Left lung (tissue), 10 donors: ENCODE results near the gene CACNA1D. TPM values are rescaled to one million over a fixed set of nuclear protein-coding genes. Genes with fewer than 3 reads are reported as not detected.
A peak's percentile ranks its signal among the peaks of the same experiment; 100 is the strongest.

Source experiments
- ATAC-seq: fragments of 200-7000 bp; cut with Tn5 transposase; one replicate; pipeline ENCODE4 v1.9.1; 2020; ENCODE audit warnings: moderate library complexity
- DNase-seq, 4 donors: peaks; one replicate each; pipeline ENCODE4 v3.0.0-alpha.2; 2013 to 2020
- H3K27ac ChIP-seq, 2 donors: fragments of 200-600 bp; sonication (generic) in 1 of 2; one replicate each; pipeline versions ENCODE4 v1.5.0 to v1.8.0; 2020 to 2021
- H3K27me3 ChIP-seq, 2 donors: fragments of 200-600 bp; sonication (generic) in 1 of 2; one replicate each; pipeline versions ENCODE4 v1.5.0 to v1.8.0; 2020 to 2021
- H3K36me3 ChIP-seq, 2 donors: fragments of 200-600 bp; sonication (generic) in 1 of 2; one replicate each; pipeline versions ENCODE4 v1.5.0 to v1.8.0; 2020 to 2021
- H3K4me1 ChIP-seq, 2 donors: fragments of 200-600 bp; one replicate each; pipeline ENCODE4 v1.8.0; 2021
- H3K4me3 ChIP-seq, 2 donors: fragments of 200-600 bp; sonication (generic) in 1 of 2; one replicate each; pipeline versions ENCODE4 v1.5.0 to v1.8.0; 2020 to 2021; ENCODE audit warnings: mild to moderate bottlenecking in 1 of 2
- H3K9me3 ChIP-seq, 2 donors: fragments of 200-600 bp; sonication (generic) in 1 of 2; one replicate each; pipeline versions ENCODE4 v1.5.0 to v1.8.0; 2020 to 2021
- intact Hi-C, 2 donors: fragments of 100-400 bp; cut with DNase I; formaldehyde crosslinking; loops; one replicate each; pipeline versions ENCODE4 v1.11.2 to v1.14.2; 2022
- polyA plus RNA-seq, 6 donors: library from polyadenylated mRNA; unstranded; fragments of 120-200 nt; gene quantifications; one replicate each; pipeline ENCODE4 v1.2.1, GENCODE V29; 2013; ENCODE audit not compliant: insufficient read length in 6 of 6
- total RNA-seq, 2 donors: library from RNA; stranded (reverse); fragmentation: NEBNext Ultra II Directional; extraction: Animal tissue kit (Norgen Biotek cat#: 25700); gene quantifications; one replicate each; pipeline ENCODE4 v1.2.1, GENCODE V29; 2021
- TF ChIP-seq, protein P1 (sequence below), 2 donors: fragments of 200-600 bp; sonication (generic) in 1 of 2; IDR thresholded peaks; one replicate each; pipeline versions ENCODE4 v1.5.0 to v1.8.0; 2021; ENCODE audit warnings: antibody characterized with exemption in 2 of 2
- donor health status: DM: no; HTN: yes; CAD: no.
- donor health status: DM: no; HTN: no; CAD: no.

Gene CACNA1D
- total and polyA plus RNA-seq, 8 donors, result 32.6 to 78.2 (median 56.2) TPM

DNA sequence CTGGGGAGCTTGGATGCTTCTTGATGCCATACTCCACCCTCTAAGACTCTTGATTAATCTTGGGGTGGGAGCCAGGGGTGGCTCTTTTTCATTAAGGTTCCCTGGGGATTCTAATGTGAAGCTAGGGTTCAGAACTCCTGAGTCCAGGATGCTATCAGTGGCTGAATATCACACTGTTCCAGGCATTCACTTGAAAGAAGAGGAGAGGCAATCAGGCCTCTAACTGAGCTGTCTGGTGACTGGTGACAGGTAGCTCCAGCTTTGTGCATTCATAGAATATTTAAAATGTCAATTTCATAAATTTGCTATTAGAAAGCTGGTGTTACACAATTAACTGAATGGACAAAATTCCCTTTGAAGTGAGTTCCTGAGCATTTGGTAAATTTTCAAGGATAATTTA lies 212.8 kb downstream of the CACNA1D start:
- no peak for DNase-seq
- intact Hi-C loops, result no loop called here
- H3K27me3 ChIP-seq, result no peaks in the 10 kb centered on the region
- H3K36me3 ChIP-seq, result no peaks in the 10 kb centered on the region
- H3K4me3 ChIP-seq, result no peak overlapping the region
- peaks cover 15 to 47% of the 10 kb centered on the region in 2 donors for H3K4me1 ChIP-seq
- H3K27ac ChIP-seq, result peak overlapping the region; percentile 57 to 66
- no peak for ATAC-seq
- TF ChIP-seq, protein P1, sequence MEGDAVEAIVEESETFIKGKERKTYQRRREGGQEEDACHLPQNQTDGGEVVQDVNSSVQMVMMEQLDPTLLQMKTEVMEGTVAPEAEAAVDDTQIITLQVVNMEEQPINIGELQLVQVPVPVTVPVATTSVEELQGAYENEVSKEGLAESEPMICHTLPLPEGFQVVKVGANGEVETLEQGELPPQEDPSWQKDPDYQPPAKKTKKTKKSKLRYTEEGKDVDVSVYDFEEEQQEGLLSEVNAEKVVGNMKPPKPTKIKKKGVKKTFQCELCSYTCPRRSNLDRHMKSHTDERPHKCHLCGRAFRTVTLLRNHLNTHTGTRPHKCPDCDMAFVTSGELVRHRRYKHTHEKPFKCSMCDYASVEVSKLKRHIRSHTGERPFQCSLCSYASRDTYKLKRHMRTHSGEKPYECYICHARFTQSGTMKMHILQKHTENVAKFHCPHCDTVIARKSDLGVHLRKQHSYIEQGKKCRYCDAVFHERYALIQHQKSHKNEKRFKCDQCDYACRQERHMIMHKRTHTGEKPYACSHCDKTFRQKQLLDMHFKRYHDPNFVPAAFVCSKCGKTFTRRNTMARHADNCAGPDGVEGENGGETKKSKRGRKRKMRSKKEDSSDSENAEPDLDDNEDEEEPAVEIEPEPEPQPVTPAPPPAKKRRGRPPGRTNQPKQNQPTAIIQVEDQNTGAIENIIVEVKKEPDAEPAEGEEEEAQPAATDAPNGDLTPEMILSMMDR (IDR thresholded peaks at IDR 0.05), result no peak
- no peaks in the 10 kb centered on the region for H3K9me3 ChIP-seq

DNA sequence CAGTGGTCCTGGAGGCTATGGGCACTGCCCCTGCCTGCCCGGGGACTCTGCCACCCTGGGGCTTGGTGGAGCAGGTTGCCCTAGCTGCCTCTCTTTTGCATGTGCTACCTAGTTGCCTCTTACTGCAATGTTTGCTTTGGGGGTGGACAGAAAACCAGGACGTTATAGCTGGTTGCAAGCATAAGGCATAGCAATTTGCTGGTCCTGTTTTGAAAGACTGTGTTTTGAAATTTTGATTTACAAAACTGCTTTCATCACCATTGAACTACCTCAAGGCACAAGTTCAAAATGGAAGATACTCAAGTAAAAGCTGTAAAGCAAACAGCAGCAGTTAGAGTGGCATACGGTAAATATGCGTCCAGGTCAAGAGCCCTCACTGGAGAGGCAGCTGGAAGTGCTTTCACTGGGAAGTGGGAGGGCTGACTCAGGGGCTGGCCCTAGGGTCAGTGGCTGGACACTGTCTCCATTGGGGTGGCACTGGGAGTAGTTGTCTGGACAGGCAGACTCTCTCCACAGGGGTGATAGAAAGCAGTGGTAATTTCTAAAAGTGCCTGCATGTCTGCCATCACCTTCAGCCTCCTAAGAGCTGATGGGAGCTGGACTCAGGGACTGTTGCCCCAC lies 213.7 kb downstream of the CACNA1D start:
- TF ChIP-seq, protein P1 (IDR thresholded peaks at IDR 0.05), result no peak
- H3K36me3 ChIP-seq, result no peaks in the 10 kb centered on the region
- no peaks in the 10 kb centered on the region for H3K27me3 ChIP-seq
- no peak overlapping the region for H3K4me3 ChIP-seq
- intact Hi-C loops, result no loop called here
- DNase-seq (peak in 2 of 4 donors; percentile 59 to 82), ATAC-seq (peak; percentile 83)
- no peaks in the 10 kb centered on the region for H3K9me3 ChIP-seq
- peaks cover 15 to 47% of the 10 kb centered on the region in 2 donors for H3K4me1 ChIP-seq
- peak overlapping the region; percentile 57 to 66 for H3K27ac ChIP-seq

DNA sequence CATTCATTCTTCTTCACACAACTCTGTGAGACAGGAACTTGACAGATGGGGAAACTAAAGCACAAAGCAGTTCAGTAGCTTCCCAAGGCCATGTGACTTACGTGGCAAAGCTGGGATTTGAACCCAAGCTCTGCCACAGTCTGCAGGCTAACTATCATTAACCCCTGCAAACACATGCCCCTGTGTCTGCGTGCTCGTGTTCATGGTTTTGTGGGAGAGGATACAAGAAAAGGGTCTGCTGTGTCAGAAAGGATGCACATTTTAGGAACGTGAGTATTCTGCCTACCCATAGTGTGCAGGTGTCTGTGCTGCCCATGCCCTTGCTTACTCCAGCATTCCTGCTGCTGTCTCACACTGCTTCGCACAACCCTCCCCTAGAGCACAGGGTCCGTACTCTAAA lies 214.8 kb downstream of the CACNA1D start:
- Histone ChIP-seq H3K9me3 (no peaks in the 10 kb centered on the region), H3K27ac (no peak overlapping the region), H3K27me3 (no peaks in the 10 kb centered on the region), H3K4me1 (peaks cover 15 to 47% of the 10 kb centered on the region in 2 donors), H3K4me3 (no peak overlapping the region), H3K36me3 (no peaks in the 10 kb centered on the region)
- intact Hi-C loops, result no loop called here
- TF ChIP-seq, protein P1 (IDR thresholded peaks at IDR 0.05), result no peak
- DNase-seq (no peak), ATAC-seq (no peak)

DNA sequence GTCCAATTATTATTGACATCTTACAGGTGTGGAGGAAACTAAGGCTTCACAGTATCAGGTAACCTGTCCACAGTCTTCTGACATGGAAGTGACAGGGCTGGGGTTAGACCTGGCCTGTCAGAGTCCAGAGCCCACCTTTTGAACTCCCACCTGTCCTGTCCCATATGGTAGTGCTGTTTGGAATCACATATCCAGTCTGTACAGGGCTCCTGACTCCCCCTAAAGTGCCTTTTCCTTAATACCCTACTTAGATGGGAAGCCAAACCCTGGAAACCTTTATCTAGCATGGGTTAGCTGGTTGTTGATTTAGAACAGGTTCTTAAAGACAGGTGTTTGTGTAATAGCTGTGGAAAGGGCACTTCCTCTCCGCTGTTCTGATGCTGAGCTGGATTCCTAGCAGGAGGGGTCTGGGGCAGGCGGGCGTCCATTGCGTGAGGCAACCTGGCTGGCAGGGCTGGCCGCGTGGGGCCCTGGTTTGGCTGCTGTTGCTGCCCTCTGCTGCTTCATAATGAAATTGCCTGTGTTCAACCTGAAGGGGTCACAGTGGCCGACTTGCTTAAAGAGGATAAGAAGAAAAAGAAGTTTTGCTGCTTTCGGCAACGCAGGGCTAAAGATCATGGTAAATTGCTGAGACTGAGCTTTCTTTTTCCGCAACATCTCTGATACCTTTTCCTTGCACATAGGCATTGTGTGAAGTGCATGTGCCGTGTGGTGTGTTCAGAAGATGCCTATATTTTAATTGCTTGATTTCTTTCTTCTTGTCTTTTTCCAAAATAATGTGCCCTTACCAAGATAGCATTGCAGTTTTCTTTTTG lies 215.7 kb downstream of the CACNA1D start:
- DNase-seq (peak; percentile 64 to 90 (median 74)), ATAC-seq (peak; percentile 80)
- Histone ChIP-seq H3K36me3 (no peaks in the 10 kb centered on the region), H3K4me1 (peaks cover 15 to 47% of the 10 kb centered on the region in 2 donors), H3K27me3 (no peaks in the 10 kb centered on the region), H3K4me3 (no peak overlapping the region), H3K27ac (peak overlapping the region in 1 of 2 donors; percentile 37), H3K9me3 (no peaks in the 10 kb centered on the region)
- intact Hi-C loops, result loop anchor here in 1 of 2 donors (10.0 kb wide), 1 partner anchor 335 kb away; no protein-coding TSS in a partner anchor
- TF ChIP-seq, protein P1 (IDR thresholded peaks at IDR 0.05), result peak; percentile 63 to 73

DNA sequence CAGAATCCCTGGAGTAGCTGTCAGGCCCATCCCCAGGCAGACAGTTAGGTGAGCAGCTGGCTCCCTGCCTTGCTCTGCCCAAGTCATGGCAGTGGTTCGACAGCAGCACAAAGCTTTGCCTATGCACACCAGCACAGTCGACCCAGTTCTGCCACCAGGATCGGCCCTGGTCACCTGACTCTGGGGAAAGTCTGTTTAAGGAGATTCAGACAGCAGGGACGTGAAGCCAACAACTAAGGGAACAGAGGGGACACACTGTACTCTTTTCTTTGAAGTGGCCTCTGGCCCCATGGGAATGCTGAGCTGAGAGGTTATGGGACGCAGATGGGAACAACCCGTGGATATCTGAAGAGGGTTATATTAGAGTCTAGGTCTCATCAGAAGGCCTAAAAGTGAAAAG lies 217.0 kb downstream of the CACNA1D start:
- TF ChIP-seq, protein P1 (IDR thresholded peaks at IDR 0.05), result no peak

More for the DNA sequence above, 217.0 kb downstream of the CACNA1D start:
- DNase-seq (no peak), ATAC-seq (no peak)
- peaks cover 15 to 35% of the 10 kb centered on the region in 2 donors for H3K4me1 ChIP-seq
- no peak overlapping the region for H3K4me3 ChIP-seq
- no peak overlapping the region for H3K27ac ChIP-seq
- intact Hi-C loops, result loop anchor here in 1 of 2 donors (10.0 kb wide), 1 partner anchor 337 kb away; no protein-coding TSS in a partner anchor
- no peaks in the 10 kb centered on the region for H3K9me3 ChIP-seq
- H3K36me3 ChIP-seq, result no peaks in the 10 kb centered on the region
- H3K27me3 ChIP-seq, result no peaks in the 10 kb centered on the region
